Measurements from ENCODE around the gene SLC45A3. TPM values are rescaled to one million over a fixed set of nuclear protein-coding genes. Genes with fewer than 3 reads are reported as not detected.

Gene SLC45A3
- total RNA-seq, 1 experiment from 2014 or later: 16.7 TPM

- H3K14ac ChIP-seq (ENCODE audit: insufficient read depth, low read length): no peak overlapping the region
- H3K4me3 Mint-ChIP-seq: no peak overlapping the region
- no peak overlapping the region for H2BK15ac ChIP-seq (ENCODE audit: low read depth, low read length)
- no peak overlapping the region for H4K8ac ChIP-seq (replicated peaks; ENCODE audit: insufficient read length, low read depth, low read length)
- H4K91ac ChIP-seq (ENCODE audit: insufficient read length, low read depth, low read length): no peak overlapping the region
- no peak overlapping the region for H3K4me2 ChIP-seq (ENCODE audit: insufficient read depth, insufficient read length, low read length)
- H2BK120ac ChIP-seq (ENCODE audit: low read depth, low read length, poor library complexity, severe bottlenecking): no peak overlapping the region
- no peaks in the 10 kb centered on the region for H3K9me3 Mint-ChIP-seq
- H3K23me2 ChIP-seq (ENCODE audit: insufficient read length, low read depth, low read length, poor library complexity, severe bottlenecking): no peaks in the 10 kb centered on the region
- peaks cover 26 to 66% (median 59%) of the 10 kb centered on the region in 3 experiments; a peak in 6 of 7 replicates for H3K36me3 Mint-ChIP-seq (ENCODE audit: insufficient read depth in 1 of 3, low read depth in 3 of 3)
- H4K20me1 ChIP-seq (ENCODE audit: control insufficient read depth, insufficient read depth, insufficient read length): no peaks in the 10 kb centered on the region
- H3K27ac Mint-ChIP-seq: no peak overlapping the region; a peak in 1 of 7 replicates
- H3K27ac ChIP-seq (ENCODE audit: insufficient read length, low read depth, low read length): no peak overlapping the region
- DNase-seq: no peak
- no peaks in the 10 kb centered on the region for H3K27me3 ChIP-seq (ENCODE audit: insufficient read depth, low read length)
- no peak for TF ChIP-seq CTCF (conservative IDR thresholded peaks at IDR 0.05)
- H3K18ac ChIP-seq (ENCODE audit: insufficient read length, low read depth, low read length): no peak overlapping the region
- H3K9me3 ChIP-seq (ENCODE audit: control insufficient read depth, low read depth, low read length): no peaks in the 10 kb centered on the region
- H3T11ph ChIP-seq (ENCODE audit: low read length): no peak overlapping the region
- no peak overlapping the region for H3K56ac ChIP-seq (ENCODE audit: insufficient read length, low read depth, low read length)
- no peaks in the 10 kb centered on the region for H3K27me3 Mint-ChIP-seq (ENCODE audit: low read depth)
- H4K5ac ChIP-seq (ENCODE audit: insufficient read length, low read depth, low read length): no peak overlapping the region
- H2BK5ac ChIP-seq (ENCODE audit: insufficient read length, low read length): no peak overlapping the region
- H2AK5ac ChIP-seq (ENCODE audit: insufficient read length, low read length): no peak overlapping the region
- H3K4ac ChIP-seq (ENCODE audit: low read depth, low read length): no peak overlapping the region
- H2BK12ac ChIP-seq (ENCODE audit: insufficient read length, low read depth, low read length): no peak overlapping the region
- H2AFZ ChIP-seq (ENCODE audit: low read length): no peak overlapping the region
- H3K23ac ChIP-seq (ENCODE audit: insufficient read length, low read depth, low read length): no peak overlapping the region
- H3K79me2 ChIP-seq (ENCODE audit: insufficient read depth, low read length): no peaks in the 10 kb centered on the region
- whole genome bisulfite sequencing (ENCODE audit: extremely low coverage, insufficient read length, low lambda C conversion rate): no CpG with 5 or more reads among the region's 1 CpG
- H3K4me1 ChIP-seq (ENCODE audit: insufficient read depth, low read length): no peaks in the 10 kb centered on the region
- H2BK20ac ChIP-seq (ENCODE audit: low read depth, low read length, poor library complexity, severe bottlenecking): no peak overlapping the region
- H3K9ac ChIP-seq (ENCODE audit: extremely low read depth, insufficient read length, low read length): no peak overlapping the region
- H3K4me1 Mint-ChIP-seq: no peaks in the 10 kb centered on the region
- H3K79me1 ChIP-seq (ENCODE audit: insufficient read depth, low read depth, low read length, poor library complexity, severe bottlenecking): no peaks in the 10 kb centered on the region
These were observed 67.8 kb downstream of the SLC45A3 start for GRCh38 chr1:205612556-205612955.
